COR-L47 (cell line): ENCODE measurements around the gene LAMC3.
A peak's percentile ranks its signal among the peaks of the same experiment; 100 is the strongest.

Experiments used
- DNase-seq: peaks from one replicate; lab custom pipeline; 2025; lab: John Stamatoyannopoulos, UW

LAMC3 gene

GRCh38 chr9:131012396-131012917 lies 3.5 kb downstream of the LAMC3 start:
- no peak for DNase-seq

- no peak for DNase-seq
Measured at GRCh38 chr9:131013015-131013755, 4.2 kb downstream of the LAMC3 start.

- no peak for DNase-seq
Measured at GRCh38 chr9:131013771-131014676, 5.0 kb downstream of the LAMC3 start.

GRCh38 chr9:131015112-131015511 lies 6.1 kb downstream of the LAMC3 start:
- no peak for DNase-seq

- DNase-seq = no peak
Measured at GRCh38 chr9:131015876-131016397, 7.0 kb downstream of the LAMC3 start.

GRCh38 chr9:131017067-131017466 lies 8.1 kb downstream of the LAMC3 start:
- no peak for DNase-seq

- DNase-seq = no peak
Measured at GRCh38 chr9:131018621-131019020, 9.6 kb downstream of the LAMC3 start.

- peak; percentile 81 for DNase-seq
Measured at GRCh38 chr9:131019388-131020239, 10.6 kb downstream of the LAMC3 start.

GRCh38 chr9:131020388-131020787 lies 11.4 kb downstream of the LAMC3 start:
- DNase-seq = no peak

GRCh38 chr9:131020862-131021261 lies 11.9 kb downstream of the LAMC3 start:
- DNase-seq = no peak

GRCh38 chr9:131021785-131022184 lies 12.8 kb downstream of the LAMC3 start:
- no peak for DNase-seq

GRCh38 chr9:131024978-131025868 lies 16.2 kb downstream of the LAMC3 start:
- DNase-seq = no peak

GRCh38 chr9:131025953-131026858 lies 17.2 kb downstream of the LAMC3 start:
- no peak for DNase-seq

GRCh38 chr9:131027048-131027871 lies 18.3 kb downstream of the LAMC3 start:
- no peak for DNase-seq

GRCh38 chr9:131027872-131028179 lies 18.9 kb downstream of the LAMC3 start:
- no peak for DNase-seq

GRCh38 chr9:131028221-131028884 lies 19.4 kb downstream of the LAMC3 start:
- no peak for DNase-seq

GRCh38 chr9:131028931-131029573 lies 20.1 kb downstream of the LAMC3 start:
- no peak for DNase-seq

GRCh38 chr9:131029574-131029952 lies 20.6 kb downstream of the LAMC3 start:
- DNase-seq = no peak
